SU-DHL-6 (cell line): ENCODE data around the gene G2E3.

Experiments used
- H2AFZ ChIP-seq: fragments of 200-600 bp; sonication (generic); 2 replicates; pipeline ENCODE4 v1.6.1; 2014; ENCODE audit warnings: low read depth, mild to moderate bottlenecking, moderate library complexity, mixed read lengths, antibody characterized with exemption, low read length; ENCODE audit not compliant: severe bottlenecking
- H3F3A ChIP-seq: fragments of 200-600 bp; shearing (Covaris generic); 2 replicates; pipeline ENCODE4 v1.6.0; 2016; ENCODE audit warnings: antibody characterized with exemption, mild to moderate bottlenecking; ENCODE audit not compliant: insufficient read depth
- H3K27ac ChIP-seq: fragments of 200-600 bp; sonication (generic); 2 replicates; pipeline ENCODE4 v1.5.1; 2016; ENCODE audit warnings: low read depth, mild to moderate bottlenecking, low read length, moderate library complexity, mixed read lengths
- H3K27me3 ChIP-seq: fragments of 200-600 bp; sonication (generic), shearing (Covaris generic); 2 replicates; pipeline ENCODE4 v1.6.0; 2014; ENCODE audit warnings: mild to moderate bottlenecking, low read length
- H3K36me3 ChIP-seq: fragments of 200-600 bp; sonication (generic); 2 replicates; pipeline ENCODE4 v1.6.1; 2014; ENCODE audit warnings: mild to moderate bottlenecking, low read length, mixed read lengths
- H3K4me2 ChIP-seq: fragments of 300-600, 200-600 bp; shearing (Covaris generic), sonication (generic); 2 replicates; pipeline ENCODE4 v1.6.0; 2014; ENCODE audit warnings: low read length, low read depth, mild to moderate bottlenecking; ENCODE audit not compliant: poor library complexity, severe bottlenecking
- H3K4me3 ChIP-seq: fragments of 200-600 bp; sonication (generic); 2 replicates; pipeline ENCODE4 v1.5.1; 2014; ENCODE audit warnings: antibody characterized with exemption, low read length, mild to moderate bottlenecking, mixed read lengths; ENCODE audit not compliant: insufficient read depth, poor library complexity, severe bottlenecking
- H3K79me2 ChIP-seq: fragments of 200-600 bp; sonication (generic); 2 replicates; pipeline ENCODE4 v1.6.1; 2014; ENCODE audit warnings: mild to moderate bottlenecking, low read length, moderate library complexity; ENCODE audit not compliant: insufficient read depth
- H3K9ac ChIP-seq: fragments of 200-600 bp; sonication (generic); 2 replicates; pipeline ENCODE4 v1.7.0; 2014; ENCODE audit warnings: mild to moderate bottlenecking, low read length
- H3K9me2 ChIP-seq: fragments of 200-600 bp; sonication (generic); replicated peaks from 2 replicates; pipeline ENCODE4 v1.6.1; 2014; ENCODE audit warnings: low read length; ENCODE audit not compliant: insufficient read depth
- H3K9me3 ChIP-seq: fragments of 200-600 bp; sonication (generic); 2 replicates; pipeline ENCODE4 v1.6.1; 2014; ENCODE audit warnings: low read length, mixed read lengths; ENCODE audit not compliant: insufficient read depth
- H4K20me1 ChIP-seq: fragments of 200-600 bp; sonication (generic); 2 replicates; pipeline ENCODE4 v1.6.1; 2014; ENCODE audit warnings: low read depth, mild to moderate bottlenecking, antibody characterized with exemption, low read length, moderate library complexity, mixed read lengths
- EZH2phosphoT487 ChIP-seq: fragments of 200-600 bp; sonication (generic), shearing (Covaris generic); conservative IDR thresholded peaks from 2 replicates; pipeline ENCODE4 v1.6.1; 2018; ENCODE audit warnings: mild to moderate bottlenecking, antibody characterized with exemption, low read length, moderate library complexity, mixed read lengths
- TF ChIP-seq, protein P1 (sequence below): fragments of 200-600 bp; sonication (generic); IDR thresholded peaks from one replicate; pipeline ENCODE4 v1.5.1; 2017; ENCODE audit warnings: antibody characterized with exemption, mild to moderate bottlenecking, low read length, moderate library complexity; ENCODE audit not compliant: insufficient read depth, poor library complexity, severe bottlenecking

Gene G2E3

GRCh38 chr14:30572237-30572636, 13.3 kb downstream of the G2E3 start:
- peaks cover 20% of the 10 kb centered on the region for H4K20me1 ChIP-seq
- TF ChIP-seq, protein P1, sequence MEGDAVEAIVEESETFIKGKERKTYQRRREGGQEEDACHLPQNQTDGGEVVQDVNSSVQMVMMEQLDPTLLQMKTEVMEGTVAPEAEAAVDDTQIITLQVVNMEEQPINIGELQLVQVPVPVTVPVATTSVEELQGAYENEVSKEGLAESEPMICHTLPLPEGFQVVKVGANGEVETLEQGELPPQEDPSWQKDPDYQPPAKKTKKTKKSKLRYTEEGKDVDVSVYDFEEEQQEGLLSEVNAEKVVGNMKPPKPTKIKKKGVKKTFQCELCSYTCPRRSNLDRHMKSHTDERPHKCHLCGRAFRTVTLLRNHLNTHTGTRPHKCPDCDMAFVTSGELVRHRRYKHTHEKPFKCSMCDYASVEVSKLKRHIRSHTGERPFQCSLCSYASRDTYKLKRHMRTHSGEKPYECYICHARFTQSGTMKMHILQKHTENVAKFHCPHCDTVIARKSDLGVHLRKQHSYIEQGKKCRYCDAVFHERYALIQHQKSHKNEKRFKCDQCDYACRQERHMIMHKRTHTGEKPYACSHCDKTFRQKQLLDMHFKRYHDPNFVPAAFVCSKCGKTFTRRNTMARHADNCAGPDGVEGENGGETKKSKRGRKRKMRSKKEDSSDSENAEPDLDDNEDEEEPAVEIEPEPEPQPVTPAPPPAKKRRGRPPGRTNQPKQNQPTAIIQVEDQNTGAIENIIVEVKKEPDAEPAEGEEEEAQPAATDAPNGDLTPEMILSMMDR, result no peak
- H2AFZ ChIP-seq, result no peak overlapping the region

GRCh38 chr14:30572771-30573170, 13.8 kb downstream of the G2E3 start:
- Histone ChIP-seq H3K27me3 (no peaks in the 10 kb centered on the region), H3K4me2 (no peak overlapping the region), H2AFZ (no peak overlapping the region), H3K27ac (no peak overlapping the region), H3K79me2 (peaks cover 100% of the 10 kb centered on the region), H4K20me1 (peaks cover 14% of the 10 kb centered on the region), H3K36me3 (0 out of 2 replicates have a peak, but pooled peaks cover 3% of the 10 kb centered on the region), H3K9ac (no peak overlapping the region), H3K4me3 (no peak overlapping the region), H3K9me3 (no peaks in the 10 kb centered on the region), H3F3A (0 out of 2 replicates have a peak, but pooled peaks cover 5% of the 10 kb centered on the region), H3K9me2 (no peaks in the 10 kb centered on the region)
- TF ChIP-seq, protein P1, result no peak
- no peak for TF ChIP-seq EZH2phosphoT487

More at GRCh38 chr14:30572237-30572636, 13.3 kb downstream of the G2E3 start:
- Histone ChIP-seq H3K4me3 (no peak overlapping the region), H3K4me2 (no peak overlapping the region), H3F3A (0 out of 2 replicates have a peak, but pooled peaks cover 5% of the 10 kb centered on the region), H3K36me3 (0 out of 2 replicates have a peak, but pooled peaks cover 3% of the 10 kb centered on the region), H3K9me2 (no peaks in the 10 kb centered on the region), H3K27me3 (no peaks in the 10 kb centered on the region), H3K9me3 (no peaks in the 10 kb centered on the region), H3K79me2 (peaks cover 100% of the 10 kb centered on the region), H3K27ac (no peak overlapping the region), H3K9ac (no peak overlapping the region)

DNA sequence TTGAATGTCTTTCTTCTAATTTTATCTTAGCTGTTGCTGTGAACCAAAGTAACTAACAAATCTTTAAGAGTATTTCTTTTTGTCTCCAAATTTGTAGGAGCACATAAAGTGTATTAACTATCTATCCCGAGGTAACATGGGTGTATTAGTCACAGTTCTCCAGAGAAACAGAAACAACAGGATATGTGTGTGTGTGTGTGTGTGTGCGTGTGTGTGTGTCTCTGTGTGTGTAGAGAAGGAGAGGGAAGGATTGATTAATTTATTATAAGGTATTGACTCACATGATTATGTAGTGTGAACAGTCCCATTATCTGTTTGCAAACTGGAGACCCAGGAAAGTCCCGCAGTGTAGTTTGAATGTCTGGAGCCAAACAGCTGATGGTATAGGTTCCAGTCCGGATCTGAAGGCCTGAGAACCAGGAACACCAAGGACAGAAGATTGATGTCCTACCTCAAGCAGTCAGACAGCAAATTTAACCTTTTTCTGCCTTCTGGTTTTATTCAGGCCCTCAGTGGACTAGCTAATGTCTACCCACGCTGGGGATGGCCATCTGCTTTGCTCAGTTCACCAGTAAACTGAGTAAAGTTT, 14.4 kb downstream of the G2E3 start:
- H3K9me3 ChIP-seq, result no peaks in the 10 kb centered on the region
- no peak overlapping the region for H3K4me3 ChIP-seq
- H3K27ac ChIP-seq, result no peak overlapping the region
- H3K9me2 ChIP-seq, result no peaks in the 10 kb centered on the region
- 0 out of 2 replicates have a peak, but pooled peaks cover 5% of the 10 kb centered on the region for H3F3A ChIP-seq
- no peak overlapping the region for H3K4me2 ChIP-seq
- H3K36me3 ChIP-seq, result 0 out of 2 replicates have a peak, but pooled peaks cover 3% of the 10 kb centered on the region
- no peak overlapping the region for H2AFZ ChIP-seq
- TF ChIP-seq EZH2phosphoT487, result no peak
- TF ChIP-seq, protein P1, result no peak
- H3K27me3 ChIP-seq, result no peaks in the 10 kb centered on the region
- H3K9ac ChIP-seq, result no peak overlapping the region
- peaks cover 16% of the 10 kb centered on the region; the same call in 1 of the 2 replicates for H4K20me1 ChIP-seq
- H3K79me2 ChIP-seq, result peaks cover 100% of the 10 kb centered on the region
